Effector CD8-positive, alpha-beta T cell (primary cell): ENCODE measurements around the gene PAX1.

ENCODE experiments used
- DNase-seq: peaks from one replicate; lab custom pipeline; 2025; lab: John Stamatoyannopoulos, UW

PAX1 gene

DNA sequence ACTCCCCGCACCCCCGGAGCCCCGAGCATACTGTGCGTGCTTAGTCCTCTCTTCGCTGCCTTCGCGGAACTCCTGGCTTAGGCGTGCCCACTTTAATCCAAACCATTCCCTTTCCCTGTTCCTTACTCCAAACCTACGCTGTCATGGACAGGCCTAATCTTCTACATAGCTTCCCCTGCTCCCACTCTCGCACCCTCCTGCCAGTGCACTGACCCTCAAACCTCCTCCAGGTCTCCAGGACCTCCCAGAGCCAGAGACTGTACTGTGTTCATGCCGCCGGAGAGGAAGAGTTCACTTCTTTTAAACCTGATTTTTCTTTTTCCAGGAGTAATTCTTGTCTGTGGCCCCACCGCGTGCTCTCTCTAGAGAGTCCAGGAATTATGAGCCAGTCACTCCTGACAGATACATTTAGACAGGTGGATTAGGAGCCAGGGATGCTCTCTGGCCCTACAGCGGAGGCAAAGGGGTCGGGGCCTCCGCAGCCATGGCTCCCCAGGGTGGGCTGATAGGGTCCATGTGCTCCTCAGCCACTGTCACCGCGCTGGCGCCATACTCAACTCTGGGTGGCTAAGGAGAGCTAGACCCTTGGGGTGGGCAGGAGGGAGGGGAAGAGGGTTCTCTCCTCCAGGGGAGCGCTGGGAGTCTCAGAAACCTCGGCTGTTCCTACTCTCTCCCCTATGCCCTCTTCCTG lies 1.6 kb upstream of the PAX1 start:
- no peak for DNase-seq

DNA sequence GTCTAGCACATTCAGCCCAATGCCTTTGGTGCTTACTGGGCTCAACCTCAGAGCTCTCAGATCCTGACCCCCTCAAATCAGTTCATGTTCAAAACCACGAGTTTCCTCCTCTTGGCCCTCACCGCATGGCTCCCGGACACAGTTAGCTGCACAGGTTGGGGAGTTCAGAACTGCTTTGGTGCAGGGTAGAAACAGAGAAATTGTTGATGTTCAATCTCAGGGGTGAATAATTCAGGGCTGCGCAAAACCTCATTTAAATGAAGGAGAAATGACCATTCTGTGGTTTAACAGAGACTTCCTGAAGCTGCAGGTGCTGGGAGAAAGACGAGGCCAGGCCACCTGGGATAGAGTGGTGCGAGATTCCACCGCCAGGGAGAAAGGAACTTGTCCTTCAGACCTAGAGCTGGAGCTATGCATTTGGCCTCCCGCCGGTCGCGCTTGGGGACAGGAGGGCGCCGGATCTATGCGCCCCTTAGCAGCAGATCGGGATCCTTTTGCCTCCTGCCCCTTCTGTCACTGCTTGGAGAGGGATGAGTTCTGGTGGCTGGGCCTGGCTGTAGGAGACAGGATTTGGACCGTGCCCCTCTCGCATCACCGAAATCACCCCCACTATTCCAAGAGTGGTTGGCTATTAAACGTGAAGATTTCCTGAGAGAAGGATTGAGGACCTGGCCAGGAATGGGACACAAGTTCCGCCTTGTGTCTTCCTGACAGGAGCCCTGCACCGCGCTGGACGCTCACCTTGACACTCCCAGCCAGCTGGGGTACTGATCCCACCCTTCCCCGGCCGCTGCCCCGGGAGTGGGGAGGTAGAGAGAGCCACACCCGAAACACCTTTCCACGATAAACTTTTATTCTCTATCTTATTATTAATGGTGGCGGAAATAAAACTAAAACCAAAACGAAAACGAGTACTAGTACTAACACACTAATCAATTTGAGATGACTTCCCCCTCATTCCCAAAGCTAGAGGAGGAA lies 767 bp upstream of the PAX1 start:
- DNase-seq: no peak

DNA sequence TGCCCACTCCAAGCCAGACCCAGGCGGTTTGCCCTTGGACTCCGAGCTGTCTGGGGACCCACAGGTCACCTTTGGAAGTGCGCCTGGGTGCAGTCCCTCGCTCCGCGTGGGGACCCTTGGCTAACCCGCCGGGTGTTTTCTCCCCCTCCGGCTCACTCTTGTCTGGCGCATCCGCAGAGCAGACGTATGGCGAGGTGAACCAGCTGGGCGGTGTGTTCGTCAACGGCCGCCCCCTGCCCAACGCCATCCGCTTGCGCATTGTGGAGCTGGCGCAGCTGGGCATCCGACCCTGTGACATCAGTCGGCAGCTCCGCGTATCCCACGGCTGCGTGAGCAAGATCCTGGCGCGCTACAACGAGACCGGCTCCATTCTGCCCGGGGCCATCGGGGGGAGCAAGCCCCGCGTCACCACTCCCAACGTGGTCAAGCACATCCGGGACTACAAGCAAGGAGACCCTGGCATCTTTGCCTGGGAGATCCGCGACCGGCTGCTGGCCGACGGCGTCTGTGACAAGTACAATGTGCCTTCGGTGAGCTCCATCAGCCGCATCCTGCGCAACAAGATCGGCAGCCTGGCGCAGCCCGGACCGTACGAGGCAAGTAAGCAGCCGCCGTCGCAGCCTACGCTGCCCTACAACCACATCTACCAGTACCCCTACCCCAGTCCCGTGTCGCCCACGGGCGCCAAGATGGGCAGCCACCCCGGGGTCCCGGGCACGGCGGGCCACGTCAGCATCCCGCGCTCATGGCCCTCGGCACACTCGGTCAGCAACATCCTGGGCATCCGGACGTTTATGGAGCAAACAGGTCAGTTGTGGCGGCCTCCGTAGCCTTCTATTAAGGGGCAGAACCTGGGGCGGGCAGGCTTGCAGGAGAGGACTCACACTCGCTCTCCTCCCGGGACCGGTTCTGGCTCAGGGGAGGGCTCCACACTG lies 1.1 kb downstream of the PAX1 start:
- no peak for DNase-seq

DNA sequence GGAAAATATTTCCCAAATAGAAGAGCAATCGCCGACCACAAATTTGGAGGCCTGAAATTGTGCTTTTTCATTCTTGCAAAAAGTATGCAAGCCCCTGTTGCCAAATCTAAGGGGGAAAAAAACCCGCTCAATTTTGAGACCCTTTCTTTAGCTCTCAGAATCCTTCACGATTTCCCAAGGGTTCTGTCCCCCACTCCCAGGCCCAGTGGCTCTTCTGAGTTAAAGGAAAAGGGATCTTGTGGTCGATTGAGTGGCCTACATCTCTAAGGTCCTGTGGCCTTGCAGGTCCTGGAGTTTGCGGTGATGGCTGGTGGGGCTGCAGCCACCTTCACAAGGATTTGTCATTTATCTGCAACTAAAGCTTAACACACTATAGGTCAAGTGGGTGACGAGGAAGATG lies 1.8 kb downstream of the PAX1 start:
- DNase-seq: no peak

DNA sequence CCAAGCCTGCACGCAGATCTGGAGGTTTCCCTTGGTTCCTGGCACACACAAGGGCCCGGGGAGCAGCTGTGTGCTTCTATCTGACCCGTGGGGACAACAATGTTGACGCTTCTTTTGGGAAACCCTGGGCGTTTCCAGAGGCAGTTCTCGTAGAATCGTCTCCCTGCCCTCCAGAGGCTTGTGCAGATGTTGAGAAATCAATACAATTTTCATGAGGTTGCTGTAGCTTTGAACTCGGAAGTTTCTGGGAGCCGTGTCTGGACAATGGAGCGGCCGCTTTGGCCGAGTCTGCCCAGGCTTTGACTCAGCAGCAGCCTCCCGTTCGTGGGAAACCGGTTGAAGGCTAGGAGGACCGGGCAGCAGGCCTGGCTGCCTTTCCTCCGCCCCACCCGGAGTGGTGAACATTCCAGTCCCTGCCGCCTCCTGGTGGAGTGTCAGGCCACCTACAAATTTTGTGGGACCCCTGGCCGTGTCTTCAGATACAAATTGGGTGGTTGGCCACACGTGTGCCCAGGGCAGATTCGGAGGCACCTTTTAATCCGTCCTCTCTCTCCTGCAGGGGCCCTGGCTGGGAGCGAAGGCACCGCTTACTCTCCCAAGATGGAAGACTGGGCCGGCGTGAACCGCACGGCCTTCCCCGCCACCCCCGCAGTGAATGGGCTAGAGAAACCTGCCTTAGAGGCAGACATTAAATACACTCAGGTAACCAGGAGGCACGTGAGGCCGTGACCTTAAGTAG lies 2.7 kb downstream of the PAX1 start:
- no peak for DNase-seq

DNA sequence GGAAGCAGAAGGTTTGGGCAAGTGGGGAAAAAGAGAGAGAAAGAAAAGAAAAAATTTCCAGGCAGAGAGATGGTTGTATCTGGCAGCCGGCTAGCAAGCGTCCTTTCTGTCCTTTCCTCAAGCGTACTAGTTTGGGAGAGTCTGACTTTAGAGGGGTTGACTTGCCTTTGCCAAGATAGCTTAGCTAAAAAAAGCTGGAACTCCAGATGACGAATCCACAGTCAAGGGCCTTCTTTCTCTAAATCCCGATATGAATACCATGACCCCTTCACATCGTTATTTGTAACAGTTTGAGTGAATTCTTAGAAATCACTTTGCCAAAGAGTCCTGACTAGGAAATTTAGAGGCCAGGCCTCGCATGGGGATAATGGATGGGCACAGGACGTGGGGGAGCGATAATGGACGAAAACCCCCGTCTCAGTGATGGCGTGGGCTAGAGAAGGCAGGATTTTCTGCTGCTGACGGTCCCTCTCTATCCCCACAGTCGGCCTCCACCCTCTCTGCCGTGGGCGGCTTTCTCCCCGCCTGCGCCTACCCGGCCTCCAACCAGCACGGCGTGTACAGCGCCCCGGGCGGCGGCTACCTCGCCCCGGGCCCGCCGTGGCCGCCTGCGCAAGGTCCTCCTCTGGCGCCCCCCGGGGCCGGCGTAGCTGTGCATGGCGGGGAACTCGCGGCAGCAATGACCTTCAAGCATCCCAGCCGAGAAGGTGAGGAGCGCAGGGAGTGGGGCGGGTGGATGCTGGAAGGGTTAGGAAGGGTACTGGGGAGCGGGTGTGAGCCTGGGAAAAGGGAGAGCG lies 3.5 kb downstream of the PAX1 start:
- no peak for DNase-seq

DNA sequence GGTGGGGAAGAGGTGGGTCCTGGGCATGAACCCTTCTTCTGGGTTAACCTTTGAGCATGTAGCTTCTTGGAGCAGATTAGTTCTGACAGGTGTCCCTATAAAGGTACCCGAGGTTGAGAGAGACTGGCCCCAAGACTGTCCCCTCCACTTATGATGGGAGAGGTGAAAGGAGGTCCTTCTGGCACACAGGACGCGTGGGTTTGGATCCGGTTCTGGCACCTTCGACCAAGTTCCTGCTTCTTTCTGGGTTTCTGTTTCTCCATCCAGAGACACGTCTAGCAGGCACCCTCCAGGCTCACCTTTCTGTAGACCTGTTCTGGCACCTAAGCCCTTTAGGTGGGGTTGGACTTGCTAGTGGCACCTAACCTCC lies 4.1 kb downstream of the PAX1 start:
- no peak for DNase-seq

DNA sequence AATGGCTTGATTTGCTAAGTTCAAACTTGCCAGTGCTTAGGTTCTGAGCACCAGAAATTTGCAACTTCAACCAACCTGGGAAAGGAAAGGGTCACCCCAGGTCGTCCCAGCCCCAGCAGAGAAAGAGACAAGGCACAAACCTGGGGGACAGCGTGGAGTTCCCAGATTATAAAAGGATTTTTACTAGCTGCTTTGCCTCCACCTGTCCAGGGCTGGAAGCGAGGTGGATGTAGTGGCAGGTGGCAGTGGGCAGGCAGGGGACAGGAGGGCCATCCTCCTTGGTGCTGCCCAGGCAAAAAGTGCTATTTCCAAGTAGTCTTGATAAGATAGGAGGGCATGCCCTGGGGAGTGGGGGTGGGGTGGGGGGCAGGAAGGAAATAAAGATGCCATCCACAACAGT lies 4.9 kb downstream of the PAX1 start:
- no peak for DNase-seq

DNA sequence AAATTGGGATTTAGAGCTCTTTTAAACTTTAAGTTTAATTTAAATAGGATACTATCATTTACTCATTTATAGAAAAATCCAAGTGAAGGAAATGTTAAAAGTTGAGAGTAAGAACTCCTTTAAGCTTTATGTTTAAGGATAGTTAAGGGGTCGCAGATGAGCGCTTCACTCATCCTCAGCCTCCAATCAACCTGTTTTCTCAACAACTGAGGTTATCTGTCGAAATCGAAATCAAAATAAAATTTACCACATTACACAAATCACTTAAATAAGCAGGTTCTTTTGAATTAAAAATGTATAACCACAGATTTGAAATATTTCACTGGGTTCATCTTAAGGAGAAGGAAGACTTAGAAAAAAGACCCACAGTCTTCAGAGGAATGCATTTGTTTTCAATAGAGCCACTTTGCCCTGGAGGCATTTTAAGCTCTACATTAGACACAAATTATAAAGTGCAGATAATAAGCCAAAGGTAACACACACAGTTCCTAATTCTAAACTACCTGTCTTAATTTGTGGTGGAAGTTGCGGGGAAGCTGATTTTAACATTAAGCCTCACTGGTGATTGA lies 5.5 kb downstream of the PAX1 start:
- no peak for DNase-seq

DNA sequence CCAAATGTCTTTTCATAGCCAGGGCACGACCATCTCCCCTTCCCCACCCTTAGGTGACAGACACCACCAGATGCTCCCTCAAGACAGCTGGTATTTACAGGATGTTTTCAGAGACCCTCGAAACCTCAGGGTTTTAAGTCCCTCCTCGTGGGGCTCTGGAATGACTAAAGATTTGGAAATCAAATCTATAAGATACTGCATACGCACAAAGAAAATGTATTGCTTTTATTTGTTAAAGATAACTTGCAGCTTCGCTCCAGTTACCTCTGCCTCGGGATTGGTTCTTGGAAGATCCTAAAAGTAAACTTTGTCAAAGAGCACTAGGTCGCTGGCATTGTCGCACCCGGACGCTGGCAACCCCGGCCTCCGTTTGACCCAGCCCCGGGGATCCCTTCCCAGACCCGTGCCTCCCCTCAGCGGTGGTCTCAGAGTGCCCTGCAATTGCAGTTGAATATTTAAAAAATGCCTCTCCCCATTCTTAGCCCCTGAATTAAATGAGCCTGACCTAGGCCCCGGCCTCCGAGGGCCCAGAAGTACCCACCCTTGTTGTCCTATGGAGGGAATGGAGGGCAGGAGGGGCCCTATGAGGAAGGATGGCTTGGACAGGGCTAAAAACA lies 7.1 kb downstream of the PAX1 start:
- DNase-seq: no peak

DNA sequence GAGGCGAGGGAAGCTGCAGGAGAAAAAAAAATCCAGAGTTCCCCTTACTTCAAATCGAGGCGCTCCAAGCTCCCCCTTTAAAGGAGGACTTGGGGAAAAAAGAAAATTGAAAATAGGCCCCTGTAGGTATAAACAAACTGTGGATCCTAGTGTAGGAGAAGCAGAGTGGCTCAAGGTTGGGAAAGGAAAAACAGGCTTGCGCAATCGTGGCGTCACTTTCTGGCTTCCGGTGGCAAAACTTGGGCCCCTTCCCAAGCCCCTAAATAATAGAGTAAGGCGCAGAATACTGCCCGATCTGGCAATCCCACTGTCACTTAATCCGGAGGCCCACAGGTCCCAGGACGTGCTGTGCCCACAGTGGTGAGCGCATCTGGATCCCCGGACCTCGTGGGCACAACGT lies 8.0 kb downstream of the PAX1 start:
- DNase-seq: no peak

DNA sequence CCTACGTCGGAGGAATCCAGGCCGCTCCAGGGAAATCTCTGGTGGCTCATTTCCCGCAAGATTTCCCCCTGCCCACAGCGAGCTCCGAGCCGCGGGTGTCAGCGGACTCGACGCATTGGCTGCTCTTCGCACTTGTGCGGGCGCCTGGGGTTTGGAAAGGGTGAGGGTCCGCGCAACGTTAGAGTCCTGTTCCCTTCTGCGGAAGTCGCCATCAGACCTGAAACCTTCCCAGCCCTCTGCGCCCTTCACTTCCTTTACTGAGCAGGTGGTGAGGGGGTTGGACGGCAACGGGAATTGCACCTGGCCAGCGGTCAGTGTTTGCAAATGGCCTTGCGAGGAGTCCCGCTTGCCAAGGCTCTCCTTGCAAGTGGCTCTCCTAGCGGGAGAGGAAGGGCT lies 8.4 kb downstream of the PAX1 start:
- no peak for DNase-seq

DNA sequence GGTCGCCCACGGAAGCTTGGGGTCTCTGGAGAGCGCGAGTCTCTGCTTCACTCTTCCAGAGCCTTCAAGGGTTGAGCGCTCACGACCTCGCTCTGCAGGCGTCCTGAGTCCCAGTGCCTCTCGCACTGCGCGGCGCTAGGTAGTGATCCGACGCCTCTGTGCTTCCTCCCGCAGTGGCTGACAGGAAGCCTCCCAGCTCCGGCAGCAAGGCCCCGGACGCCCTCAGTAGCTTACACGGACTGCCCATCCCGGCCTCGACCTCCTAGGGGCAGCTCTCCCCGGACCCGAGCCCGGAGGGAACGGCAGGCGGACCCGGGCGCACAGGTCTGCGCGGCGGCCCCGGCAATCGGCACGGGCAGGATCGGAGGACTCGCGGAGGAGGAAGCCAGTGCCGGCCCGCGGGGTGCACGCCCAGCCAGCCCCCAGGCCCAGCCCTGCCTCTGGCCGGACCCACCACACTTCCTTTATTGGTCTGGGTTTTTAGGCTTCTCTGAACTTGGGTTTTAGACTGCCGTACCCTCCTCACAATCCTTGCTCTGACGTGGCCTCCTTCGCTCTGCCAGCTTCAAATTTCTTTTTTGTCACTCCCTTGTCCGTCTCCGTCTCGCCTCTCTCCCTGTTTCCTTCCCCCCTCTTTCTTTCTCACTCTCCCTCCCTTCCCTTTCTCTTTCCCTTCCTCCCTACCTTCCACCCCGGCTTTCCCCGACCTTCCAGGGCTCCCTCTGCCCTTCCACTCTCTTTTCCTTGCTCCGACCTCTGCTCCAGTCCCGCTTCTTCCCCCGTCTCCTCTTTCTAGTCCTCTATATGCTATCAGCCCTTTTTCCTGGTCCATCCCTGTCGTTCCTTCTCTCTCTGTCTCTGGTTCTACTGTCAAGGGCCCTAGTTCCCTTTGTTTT lies 9.1 kb downstream of the PAX1 start:
- DNase-seq: no peak

DNA sequence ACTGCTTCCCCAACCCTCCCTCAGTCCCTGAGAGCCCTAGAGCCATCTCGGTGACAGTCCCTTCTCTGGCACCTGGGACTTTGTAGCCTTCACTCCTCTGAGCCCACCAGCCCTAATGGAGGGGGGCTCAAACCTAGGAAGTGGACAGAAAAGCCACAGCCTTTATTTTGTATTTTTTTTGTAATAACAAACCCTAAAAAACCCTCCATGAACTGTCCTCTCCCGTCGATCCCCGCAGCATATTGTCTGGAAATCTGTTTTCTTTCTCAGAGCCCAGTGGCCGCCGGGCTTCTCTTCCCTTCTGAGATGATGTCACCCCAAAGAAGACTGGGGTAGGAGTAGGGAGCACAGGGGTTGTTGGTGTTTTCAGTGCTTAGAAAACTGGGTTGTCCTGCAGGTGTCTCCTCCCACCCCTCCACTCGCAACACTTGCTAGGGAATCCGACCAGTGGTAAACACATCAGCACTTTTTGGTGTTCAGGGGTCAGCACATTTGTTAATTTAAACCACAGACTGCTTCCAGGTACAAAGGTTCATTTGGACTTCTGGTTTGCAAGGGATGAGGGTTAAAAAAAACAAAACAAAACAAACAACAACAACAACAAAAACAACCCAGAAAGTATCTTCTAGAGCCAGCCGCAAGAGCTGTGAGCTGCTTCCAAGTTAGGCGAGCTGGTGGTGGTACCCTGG lies 9.9 kb downstream of the PAX1 start:
- no peak for DNase-seq

DNA sequence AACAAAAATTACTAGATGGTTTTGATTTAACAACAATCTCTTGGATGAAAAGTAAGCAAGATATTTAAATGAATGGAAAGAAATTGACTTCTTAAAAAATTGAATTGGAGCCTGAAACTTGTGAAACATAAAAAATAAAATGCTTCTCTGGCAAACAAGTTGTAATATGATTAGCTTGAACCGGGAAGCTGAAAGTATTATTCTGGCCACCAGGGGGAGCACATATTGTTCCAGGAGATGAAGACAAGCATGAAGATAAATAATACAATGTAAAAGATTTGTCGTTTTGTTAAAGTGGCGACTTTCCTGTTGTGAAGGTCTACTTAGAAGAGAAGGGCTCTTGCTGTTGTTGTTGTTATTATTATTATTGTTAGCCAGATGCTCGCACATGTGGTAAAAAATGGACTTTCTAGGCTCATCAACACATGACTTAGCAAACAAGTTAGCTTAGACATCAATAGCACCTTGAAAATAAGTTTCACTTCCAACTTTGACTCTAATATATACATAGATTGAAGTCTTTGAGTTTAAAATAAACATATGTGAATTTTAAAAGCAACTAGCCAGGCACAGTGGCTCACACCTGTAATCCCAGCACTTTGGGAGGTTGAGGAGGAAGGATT lies 14.2 kb downstream of the PAX1 start:
- no peak for DNase-seq

DNA sequence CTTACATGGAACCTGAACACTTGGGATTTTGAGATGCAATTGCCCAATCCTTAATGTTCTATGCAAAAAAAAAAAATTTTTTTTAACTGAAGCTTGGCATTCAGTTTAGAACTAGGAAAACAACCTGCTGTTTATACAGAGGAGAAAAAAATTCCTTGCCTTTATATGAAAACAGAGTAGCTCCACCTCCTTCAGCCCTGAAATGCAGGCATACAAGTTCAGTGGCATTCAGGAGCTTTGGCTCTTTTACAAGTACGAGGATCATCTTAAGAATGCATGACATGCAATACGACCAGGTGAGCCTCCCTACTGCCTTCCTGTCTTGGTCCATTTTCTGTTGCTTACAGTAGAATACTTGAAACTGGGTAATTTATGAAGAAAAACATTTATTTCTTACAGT lies 20.4 kb downstream of the PAX1 start:
- DNase-seq: no peak

DNA sequence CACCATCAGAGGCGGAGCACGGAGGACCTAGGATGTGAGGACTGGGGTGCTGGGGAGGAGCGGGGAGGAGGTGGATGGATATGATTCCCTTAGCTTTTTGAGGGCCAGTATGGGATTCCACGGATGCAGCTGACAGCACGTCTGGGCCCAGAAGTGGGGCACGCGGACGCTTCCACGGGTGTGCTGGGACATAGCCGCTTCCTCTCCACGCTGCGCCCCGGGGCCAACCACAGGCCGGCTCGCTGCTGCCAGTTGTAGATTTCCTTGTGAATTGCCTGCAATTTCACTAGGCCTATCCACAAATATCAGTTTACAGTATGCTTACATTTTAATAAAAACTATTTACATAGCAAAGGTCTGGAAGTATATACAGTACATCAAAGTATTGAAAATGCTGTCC lies 23.9 kb downstream of the PAX1 start:
- no peak for DNase-seq

DNA sequence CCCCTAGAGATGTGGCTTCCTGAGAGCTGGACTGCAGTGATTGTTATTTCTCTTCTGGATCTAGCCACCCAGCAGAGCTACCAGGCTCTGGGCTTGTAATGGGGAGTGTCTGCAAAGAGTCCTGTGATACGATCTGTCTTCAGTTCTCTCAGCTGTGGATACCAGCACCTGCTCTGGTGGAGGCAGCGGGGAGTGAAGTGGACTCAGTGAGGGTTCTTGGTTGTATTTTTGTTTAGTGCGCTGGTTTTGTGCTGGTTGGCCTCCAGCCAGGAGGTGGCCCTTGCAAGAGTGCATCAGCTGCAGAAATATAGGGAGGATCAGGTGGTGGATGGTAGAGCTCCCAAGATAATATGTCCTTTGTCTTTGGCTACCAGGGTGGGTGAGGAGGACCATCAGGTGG lies 33.7 kb downstream of the PAX1 start:
- DNase-seq: no peak
